Psoas muscle (tissue), 8 donors: ENCODE data around the gene GPR180. TPM values are rescaled to one million over a fixed set of nuclear protein-coding genes. Genes with fewer than 3 reads are reported as not detected.

Experiments used
- ATAC-seq, 4 donors: fragments of 200-7000 bp; cut with Tn5 transposase; one replicate each; pipeline ENCODE4 v1.9.1; 2020; ENCODE audit warnings: moderate library complexity in 3 of 4, mild to moderate bottlenecking in 2 of 4
- DNase-seq, 2 donors: peaks; one replicate each; pipeline ENCODE4 v3.0.0-alpha.2; 2020
- H3K27ac ChIP-seq: fragments of 200-600 bp; one replicate; pipeline ENCODE4 v1.8.0; 2022
- H3K27me3 ChIP-seq, 3 donors: fragments of 200-600 bp in 1 of 3; one replicate each; pipeline versions ENCODE4 v1.6.1 to v1.8.0; 2013 to 2022; ENCODE audit warnings: low read length in 2 of 3, mild to moderate bottlenecking in 2 of 3, moderate library complexity in 1 of 3; ENCODE audit not compliant: insufficient read depth in 3 of 3
- H3K36me3 ChIP-seq, 2 donors: fragments of 200-600 bp in 1 of 2; one replicate each; pipeline versions ENCODE4 v1.6.1 to v1.8.0; 2013 to 2022; ENCODE audit warnings: low read depth in 1 of 2, mild to moderate bottlenecking in 1 of 2, moderate library complexity in 1 of 2; ENCODE audit not compliant: insufficient read depth in 1 of 2
- H3K4me1 ChIP-seq: fragments of 200-600 bp; one replicate; pipeline ENCODE4 v1.8.0; 2022
- H3K4me3 ChIP-seq: fragments of 200-600 bp; one replicate; pipeline ENCODE4 v1.8.0; 2022; ENCODE audit warnings: mild to moderate bottlenecking
- H3K9me3 ChIP-seq: fragments of 200-600 bp; one replicate; pipeline ENCODE4 v1.8.0; 2022
- CTCF ChIP-seq: fragments of 200-600 bp; IDR thresholded peaks from one replicate; pipeline ENCODE4 v1.8.0; 2022; ENCODE audit warnings: antibody characterized with exemption
- WGBS, 3 donors: extraction: QIAGEN DNeasy Blood & Tissue Kit; methylation state at CpG; one replicate each; pipeline versions ENCODE4 v1.1.6 to v1.1.7; 2013; 5-methylcytosine and 5-hydroxymethylcytosine counted together
- intact Hi-C, 2 donors: fragments of 100-400 bp; cut with DNase I; formaldehyde crosslinking; loops; one replicate each; pipeline versions ENCODE4 v1.11.0 to v1.14.2; 2022
- polyA plus RNA-seq, 3 donors: library from polyadenylated mRNA; stranded (reverse); fragments of 200-250 nt; gene quantifications; one replicate each; pipeline ENCODE4 v1.2.3, GENCODE V29; 2013
- total RNA-seq, 4 donors: library from RNA; stranded (reverse); fragmentation: NEBNext Ultra II Directional in 2 of 4; extraction: Animal tissue kit (Norgen Biotek cat#: 25700) in 2 of 4; gene quantifications; one replicate each; pipeline versions ENCODE4 v1.2.1 to v1.2.4, GENCODE V29; 2021 to 2023
- donor health status: healthy with polysubstance abuse.
- donor health status: DM: no; HTN: no; CAD: no; lungs with moderate emphysema.
- donor health status: Bipolar disorder and iron deficiency.
- donor health status: healthy.
- donor health status: DM: yes; HTN: yes; CAD: no.
- donor health status: DM: no; HTN: no; CAD: no.
- donor health status: DM: no; HTN: no; CAD: no.
- donor health status: DM: yes; HTN: yes; CAD: no.

The GPR180 gene
- total and polyA plus RNA-seq, 7 donors = 1.6 to 4.2 (median 4.0) TPM

GRCh38 chr13:94583926-94584325 is 17.7 kb upstream of the GPR180 start:
- no peak for ATAC-seq
- H3K36me3 ChIP-seq = peaks cover 12 to 64% of the 10 kb centered on the region in 2 donors
- intact Hi-C loops = no loop called here

GRCh38 chr13:94585543-94586101 is 16.0 kb upstream of the GPR180 start:
- H3K4me1 ChIP-seq = no peaks in the 10 kb centered on the region
- H3K36me3 ChIP-seq = peaks cover 8 to 60% of the 10 kb centered on the region in 2 donors
- 92 to 99% (median 96%) methylated on average over 6 of the region's 6 CpGs for WGBS, 3 donors
- intact Hi-C loops = no loop called here
- no peak for TF ChIP-seq CTCF
- H3K27ac ChIP-seq = no peak overlapping the region
- ATAC-seq = no peak
- no peaks in the 10 kb centered on the region for H3K9me3 ChIP-seq
- H3K27me3 ChIP-seq = no peaks in the 10 kb centered on the region
- no peak for DNase-seq
- H3K4me3 ChIP-seq = no peak overlapping the region

More at GRCh38 chr13:94583926-94584325, 17.7 kb upstream of the GPR180 start:
- DNase-seq = no peak
- WGBS, 3 donors = 94 to 100% (median 100%) methylated on average over 1 of the region's 1 CpG
- no peak overlapping the region for H3K4me3 ChIP-seq
- no peaks in the 10 kb centered on the region for H3K9me3 ChIP-seq
- no peak for TF ChIP-seq CTCF
- no peak overlapping the region for H3K27ac ChIP-seq
- no peaks in the 10 kb centered on the region for H3K27me3 ChIP-seq
- no peaks in the 10 kb centered on the region for H3K4me1 ChIP-seq

- 91 to 94% (median 92%) methylated on average over 7 of the region's 7 CpGs for WGBS, 3 donors
- Histone ChIP-seq H3K9me3 (no peaks in the 10 kb centered on the region), H3K4me1 (no peaks in the 10 kb centered on the region), H3K4me3 (no peak overlapping the region), H3K36me3 (peaks cover 8 to 60% of the 10 kb centered on the region in 2 donors), H3K27ac (no peak overlapping the region), H3K27me3 (no peaks in the 10 kb centered on the region)
- no peak for TF ChIP-seq CTCF
- ATAC-seq = no peak
- intact Hi-C loops = no loop called here
- no peak for DNase-seq
These were observed 15.3 kb upstream of the GPR180 start for GRCh38 chr13:94586371-94586770.

GRCh38 chr13:94588541-94588940 is 13.1 kb upstream of the GPR180 start:
- ATAC-seq (no peak), DNase-seq (no peak)
- Histone ChIP-seq H3K4me1 (no peaks in the 10 kb centered on the region), H3K4me3 (no peak overlapping the region), H3K27me3 (no peaks in the 10 kb centered on the region), H3K36me3 (peaks cover 0 to 60% of the 10 kb centered on the region in 2 donors), H3K9me3 (no peaks in the 10 kb centered on the region), H3K27ac (no peak overlapping the region)
- 79 to 89% (median 81%) methylated on average over 4 of the region's 4 CpGs for WGBS, 3 donors
- intact Hi-C loops = no loop called here
- no peak for TF ChIP-seq CTCF

- Histone ChIP-seq H3K36me3 (peaks cover 0 to 52% of the 10 kb centered on the region in 2 donors), H3K4me3 (no peak overlapping the region)
- no peak for ATAC-seq
These were observed 10.9 kb upstream of the GPR180 start for GRCh38 chr13:94590744-94591143.

More at GRCh38 chr13:94590744-94591143, 10.9 kb upstream of the GPR180 start:
- Histone ChIP-seq H3K27ac (no peak overlapping the region), H3K27me3 (no peaks in the 10 kb centered on the region), H3K9me3 (no peaks in the 10 kb centered on the region), H3K4me1 (peaks cover 19% of the 10 kb centered on the region)
- WGBS, 3 donors = 97 to 100% (median 97%) methylated on average over 3 of the region's 3 CpGs
- intact Hi-C loops = no loop called here
- TF ChIP-seq CTCF = no peak
- DNase-seq = no peak
